ENCODE results near the gene LEMD2. TPM values are rescaled to one million over a fixed set of nuclear protein-coding genes. Genes with fewer than 3 reads are reported as not detected.
A peak's percentile ranks its signal among the peaks of the same experiment; 100 is the strongest.

LEMD2 gene
- total RNA-seq, 1 experiment from 2014 or later: 65.9 TPM

GRCh38 chr6:33772082-33772830, 16.7 kb downstream of the LEMD2 start:
- intact Hi-C loops (cut with micrococcal nuclease; ENCODE audit: unreplicated experiment): no loop called here
- Histone ChIP-seq H3K36me3 (ENCODE audit: low read depth) (peaks cover 16% of the 10 kb centered on the region), H3F3A (ENCODE audit: insufficient read depth, low read depth) (peaks cover 24% of the 10 kb centered on the region; the same call in 1 of the 2 replicates), H3K4me2 (peak overlapping the region; percentile 61), H3K9me3 (ENCODE audit: insufficient read depth, low read depth) (no peaks in the 10 kb centered on the region), H3K9me2 (ENCODE audit: insufficient read depth) (no peaks in the 10 kb centered on the region), H3K4me1 (replicated peaks; ENCODE audit: insufficient read depth) (peaks cover 19% of the 10 kb centered on the region), H2AFZ (no peak overlapping the region), H4K20me1 (ENCODE audit: insufficient read depth) (peaks cover 5% of the 10 kb centered on the region; the same call in 1 of the 2 replicates), H3K4me3 (no peak overlapping the region), H3K27me3 (ENCODE audit: insufficient read depth, low read depth) (no peaks in the 10 kb centered on the region), H3K79me2 (ENCODE audit: low read depth) (no peaks in the 10 kb centered on the region), H3K27ac (no peak overlapping the region)
- no TSS peak for BruUV-seq (replicated peaks)
- DNase-seq: no peak
- TF ChIP-seq EZH2 (IDR thresholded peaks at IDR 0.05; ENCODE audit: low read depth) (no peak), CTCF (conservative IDR thresholded peaks at IDR 0.05) (no peak)
- POLR2A ChIA-PET (ENCODE audit: unreplicated experiment): interaction anchor here (0.6 kb wide), 1 partner anchor 396 kb away, joined by 7 read pairs; no protein-coding TSS in a partner anchor
- CTCF ChIA-PET: interaction anchor here (0.6 to 1.4 kb wide), 4 partner anchors 9 to 384 kb away, joined by 3 to 7 read pairs (median 4); no protein-coding TSS in a partner anchor

DNA sequence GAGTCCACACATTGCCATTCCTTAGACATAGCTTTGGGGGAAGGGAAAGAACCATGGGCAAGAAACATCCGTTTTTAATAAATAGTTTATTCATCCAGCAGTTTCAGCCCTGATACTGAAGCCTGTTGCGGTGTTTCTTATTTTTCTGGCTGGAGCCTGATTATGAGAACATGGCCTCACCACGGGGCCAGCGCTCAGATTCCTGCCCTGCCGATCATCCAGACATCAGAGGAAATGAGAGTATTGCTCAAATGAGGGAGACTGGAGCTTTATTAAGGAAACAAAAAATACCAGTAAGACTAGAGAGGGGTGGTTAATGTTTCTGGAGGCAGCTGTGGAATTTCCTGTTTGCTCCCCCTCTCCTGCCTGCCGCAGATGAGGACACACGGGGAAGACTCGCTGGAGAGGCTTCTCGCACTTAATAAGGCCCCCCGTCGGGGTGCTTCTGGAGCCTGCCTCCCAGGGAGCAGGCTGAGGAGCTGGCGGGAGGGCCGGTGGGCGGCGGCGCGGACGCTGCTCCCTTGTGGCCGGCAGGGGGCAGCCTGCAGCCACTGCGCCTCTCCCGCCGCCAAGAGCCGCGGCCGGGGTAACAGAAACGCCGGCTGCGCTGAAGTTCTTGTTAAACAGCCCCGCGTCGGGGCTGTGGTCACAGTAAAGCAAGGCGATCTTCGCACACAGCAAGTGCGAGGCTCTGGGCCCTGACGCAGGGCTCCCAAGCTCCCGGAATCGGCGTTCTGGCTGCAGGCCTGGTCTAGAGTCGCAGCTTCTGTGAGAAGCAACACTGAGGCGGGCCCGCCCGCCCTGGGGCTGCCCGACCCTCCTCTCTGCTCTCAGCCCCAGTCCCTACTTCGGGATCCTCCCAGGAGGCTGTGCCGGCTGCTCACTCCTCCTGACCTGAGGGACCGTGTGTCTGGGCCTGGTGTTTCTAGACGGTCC, 17.5 kb downstream of the LEMD2 start:
- H4K20me1 ChIP-seq (ENCODE audit: insufficient read depth): peaks cover 5% of the 10 kb centered on the region; the same call in 1 of the 2 replicates
- no peaks in the 10 kb centered on the region for H3K27me3 ChIP-seq (ENCODE audit: insufficient read depth, low read depth)
- H3K4me1 ChIP-seq (replicated peaks; ENCODE audit: insufficient read depth): peaks cover 19% of the 10 kb centered on the region
- intact Hi-C loops (cut with micrococcal nuclease; ENCODE audit: unreplicated experiment): loop anchor here (1.0 to 2.0 kb wide), 2 partner anchors 256 to 383 kb away; no protein-coding TSS in a partner anchor
- H3F3A ChIP-seq (ENCODE audit: insufficient read depth, low read depth): peaks cover 24% of the 10 kb centered on the region; the same call in 1 of the 2 replicates
- peak overlapping the region; percentile 61 for H3K4me2 ChIP-seq
- ChIA-PET CTCF (interaction anchor here (0.6 to 1.4 kb wide), 10 partner anchors 10 to 384 kb away, joined by 3 to 16 read pairs (median 4); partner anchors contain the start of gene UQCC2), POLR2A (ENCODE audit: unreplicated experiment) (interaction anchor here (0.9 kb wide), 1 partner anchor 17 kb away, joined by 3 read pairs; the partner anchor contains the start of gene LEMD2)
- no peak for TF ChIP-seq EZH2 (IDR thresholded peaks at IDR 0.05; ENCODE audit: low read depth)
- peak; percentile 90 for TF ChIP-seq CTCF (conservative IDR thresholded peaks at IDR 0.05)
- no peaks in the 10 kb centered on the region for H3K9me2 ChIP-seq (ENCODE audit: insufficient read depth)
- no peak overlapping the region for H3K4me3 ChIP-seq
- DNase-seq: peak; percentile 76 to 79
- H3K79me2 ChIP-seq (ENCODE audit: low read depth): no peaks in the 10 kb centered on the region
- 0 out of 2 replicates have a peak overlapping the region, but pooled peaks have one; percentile 15 for H3K27ac ChIP-seq
- TSS peak; percentile 14 for BruUV-seq (replicated peaks)
- H3K9me3 ChIP-seq (ENCODE audit: insufficient read depth, low read depth): no peaks in the 10 kb centered on the region
- peaks cover 13% of the 10 kb centered on the region for H3K36me3 ChIP-seq (ENCODE audit: low read depth)
- no peak overlapping the region for H2AFZ ChIP-seq

GRCh38 chr6:33770833-33771145, 18.1 kb downstream of the LEMD2 start:
- intact Hi-C loops (cut with micrococcal nuclease; ENCODE audit: unreplicated experiment): loop anchor here (1.0 to 2.0 kb wide), 3 partner anchors 257 to 384 kb away; no protein-coding TSS in a partner anchor
- Histone ChIP-seq H4K20me1 (ENCODE audit: insufficient read depth) (0 out of 2 replicates have a peak, but pooled peaks cover 5% of the 10 kb centered on the region), H3K79me2 (ENCODE audit: low read depth) (no peaks in the 10 kb centered on the region), H3K36me3 (ENCODE audit: low read depth) (peaks cover 11% of the 10 kb centered on the region; the same call in 1 of the 2 replicates), H3F3A (ENCODE audit: insufficient read depth, low read depth) (peaks cover 19% of the 10 kb centered on the region; the same call in 1 of the 2 replicates), H3K9me3 (ENCODE audit: insufficient read depth, low read depth) (no peaks in the 10 kb centered on the region), H3K27me3 (ENCODE audit: insufficient read depth, low read depth) (no peaks in the 10 kb centered on the region), H3K27ac (0 out of 2 replicates have a peak overlapping the region, but pooled peaks have one; percentile 15), H3K4me3 (no peak overlapping the region), H3K4me1 (replicated peaks; ENCODE audit: insufficient read depth) (peaks cover 19% of the 10 kb centered on the region), H3K4me2 (peak overlapping the region; percentile 61; the same call in 1 of the 2 replicates), H2AFZ (no peak overlapping the region), H3K9me2 (ENCODE audit: insufficient read depth) (no peaks in the 10 kb centered on the region)
- no peak for DNase-seq
- BruUV-seq (replicated peaks): no TSS peak
- ChIA-PET CTCF (interaction anchor here (0.6 to 1.4 kb wide), 7 partner anchors 10 to 385 kb away, joined by 3 to 16 read pairs (median 5); partner anchors contain the start of gene UQCC2), POLR2A (ENCODE audit: unreplicated experiment) (interaction anchor here (0.9 kb wide), 1 partner anchor 18 kb away, joined by 3 read pairs; the partner anchor contains the start of gene LEMD2)
- TF ChIP-seq CTCF (conservative IDR thresholded peaks at IDR 0.05) (no peak), EZH2 (IDR thresholded peaks at IDR 0.05; ENCODE audit: low read depth) (no peak)

Data from PC-9 (cell line).